HAP-1 (cell line): ENCODE data around the gene BMP5.

Source experiments
- DNase-seq, 2 experiments: peaks; one replicate each; pipeline ENCODE4 v3.0.0-alpha.2; 2016 to 2020; ENCODE audit warnings: low spot score in 2 of 2
- H3K27me3 ChIP-seq: fragments of 250-450 bp; sonication (Bioruptor Pico); 2 replicates; pipeline ENCODE4 v1.5.1; 2020; ENCODE audit warnings: low read depth, mild to moderate bottlenecking, moderate library complexity
- H3K36me3 ChIP-seq: fragments of 250-450 bp; sonication (Bioruptor Pico); replicated peaks from 2 replicates; pipeline ENCODE4 v1.5.1; 2020; ENCODE audit warnings: mild to moderate bottlenecking
- H3K4me1 ChIP-seq: fragments of 250-450 bp; sonication (Bioruptor Pico); 2 replicates; pipeline ENCODE4 v1.5.1; 2020; ENCODE audit warnings: mild to moderate bottlenecking
- H3K4me3 ChIP-seq: fragments of 250-450 bp; sonication (Bioruptor Pico); 2 replicates; pipeline ENCODE4 v1.5.1; 2020; ENCODE audit warnings: mild to moderate bottlenecking, moderate library complexity
- H3K9me3 ChIP-seq: fragments of 250-450 bp; sonication (Bioruptor Pico); 2 replicates; pipeline ENCODE4 v1.5.1; 2020; ENCODE audit warnings: mild to moderate bottlenecking, moderate library complexity
- in situ Hi-C: fragments of 300-500 bp; cut with MboI; formaldehyde crosslinking; loops from 3 replicates; pipeline ENCODE4 v1.14.3; 2020; ENCODE audit warnings: low sequenced_read_pairs, inconsistent platforms, mixed read lengths

Gene BMP5

DNA sequence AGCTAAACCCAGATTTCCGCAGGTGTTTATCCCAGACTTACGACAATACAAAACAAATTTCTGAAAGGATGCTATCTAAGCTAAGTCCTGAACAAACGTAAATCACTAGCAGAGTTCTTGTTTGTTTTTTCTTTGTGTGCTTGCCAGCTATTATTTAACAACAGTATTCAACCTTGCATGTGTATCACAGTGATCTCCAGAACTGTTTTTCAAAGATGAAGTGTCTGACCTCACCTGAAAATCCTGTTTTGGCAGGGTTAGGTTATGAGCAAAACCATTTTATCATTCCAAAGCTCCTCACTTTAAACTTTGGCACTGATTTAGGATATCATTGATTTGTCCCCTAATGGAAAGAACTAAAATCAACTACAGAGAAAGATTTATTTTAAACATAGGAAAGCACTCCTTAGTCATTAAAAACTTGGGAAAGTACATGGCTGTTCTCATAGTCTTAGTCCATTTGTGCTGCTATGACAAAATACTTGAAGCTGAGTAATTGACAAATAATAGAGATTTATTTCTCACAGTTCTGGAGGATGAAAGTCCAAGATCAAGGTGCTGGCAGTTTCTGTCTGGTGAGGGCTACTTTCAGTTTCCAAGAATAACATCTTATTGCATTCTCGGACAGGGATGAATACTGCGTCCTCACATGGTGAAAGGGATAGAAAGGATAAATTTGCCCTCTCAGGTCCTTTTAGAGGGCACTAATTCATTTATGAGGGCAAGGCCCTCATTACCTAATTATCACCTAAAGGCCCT lies 20.8 kb upstream of the BMP5 start:
- no peak for DNase-seq
- in situ Hi-C loops = loop anchor here (25.0 kb wide), 1 partner anchor 284 kb away; no protein-coding TSS in a partner anchor
- no peaks in the 10 kb centered on the region for H3K9me3 ChIP-seq
- H3K36me3 ChIP-seq = no peaks in the 10 kb centered on the region
- H3K4me1 ChIP-seq = no peaks in the 10 kb centered on the region
- H3K27me3 ChIP-seq = no peaks in the 10 kb centered on the region; the same call in 1 of the 2 replicates
- no peak overlapping the region for H3K4me3 ChIP-seq

DNA sequence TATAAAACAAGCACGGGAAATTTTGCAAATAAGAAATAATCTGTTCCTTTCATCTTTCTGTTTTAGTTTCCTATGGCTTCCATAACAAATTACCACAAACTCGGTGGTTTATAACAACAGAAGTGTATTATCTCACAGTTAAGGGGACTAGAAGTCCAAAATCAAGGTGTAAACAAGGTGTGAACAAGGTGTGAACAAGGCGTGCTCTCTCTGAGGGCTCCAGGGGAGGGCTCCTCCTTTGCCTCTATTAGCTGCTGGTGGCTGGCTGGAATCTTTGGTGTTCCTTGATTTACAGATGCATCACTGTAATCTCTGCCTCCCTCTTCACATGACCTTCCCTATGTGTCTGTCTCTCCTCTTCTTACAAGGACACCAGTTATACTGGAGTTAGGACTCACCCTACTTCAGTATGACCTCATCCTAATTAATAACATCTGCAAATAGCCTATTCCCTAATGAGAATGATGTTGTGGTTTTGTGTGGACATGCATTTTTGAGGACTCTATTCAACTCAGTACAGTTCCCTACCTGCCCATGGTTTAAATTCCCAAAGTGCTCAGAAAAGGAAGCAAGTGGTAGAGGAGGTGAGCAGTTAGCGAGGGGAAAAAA lies 17.5 kb upstream of the BMP5 start:
- in situ Hi-C loops = loop anchor here (25.0 kb wide), 1 partner anchor 281 kb away; no protein-coding TSS in a partner anchor
- no peaks in the 10 kb centered on the region for H3K9me3 ChIP-seq
- no peaks in the 10 kb centered on the region for H3K4me1 ChIP-seq
- no peak overlapping the region for H3K4me3 ChIP-seq
- H3K36me3 ChIP-seq = no peaks in the 10 kb centered on the region
- no peak for DNase-seq
- no peaks in the 10 kb centered on the region; the same call in 1 of the 2 replicates for H3K27me3 ChIP-seq

DNA sequence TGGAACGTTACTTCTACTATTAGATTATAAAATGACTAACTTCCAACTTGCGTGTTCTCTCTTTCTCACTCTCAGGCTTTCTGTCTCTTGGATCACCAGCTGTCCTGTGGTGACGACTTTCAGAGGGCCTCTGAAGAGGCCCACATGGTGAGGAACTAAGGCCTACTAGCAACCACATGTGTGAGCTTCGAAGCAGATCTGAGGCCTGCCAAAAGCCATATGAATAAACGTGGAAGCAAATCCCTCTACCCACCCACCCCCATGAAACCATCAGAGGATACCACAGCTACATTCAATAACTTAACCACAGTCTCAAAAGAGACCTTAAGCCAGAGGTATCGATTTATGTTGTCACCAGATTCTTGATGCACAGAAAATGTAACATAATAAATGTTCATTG lies 13.5 kb upstream of the BMP5 start:
- no peaks in the 10 kb centered on the region for H3K27me3 ChIP-seq
- H3K4me3 ChIP-seq = no peak overlapping the region
- no peaks in the 10 kb centered on the region for H3K9me3 ChIP-seq
- H3K4me1 ChIP-seq = no peaks in the 10 kb centered on the region
- no peaks in the 10 kb centered on the region for H3K36me3 ChIP-seq
- DNase-seq = no peak
- in situ Hi-C loops = loop anchor here (25.0 kb wide), 1 partner anchor 277 kb away; no protein-coding TSS in a partner anchor

DNA sequence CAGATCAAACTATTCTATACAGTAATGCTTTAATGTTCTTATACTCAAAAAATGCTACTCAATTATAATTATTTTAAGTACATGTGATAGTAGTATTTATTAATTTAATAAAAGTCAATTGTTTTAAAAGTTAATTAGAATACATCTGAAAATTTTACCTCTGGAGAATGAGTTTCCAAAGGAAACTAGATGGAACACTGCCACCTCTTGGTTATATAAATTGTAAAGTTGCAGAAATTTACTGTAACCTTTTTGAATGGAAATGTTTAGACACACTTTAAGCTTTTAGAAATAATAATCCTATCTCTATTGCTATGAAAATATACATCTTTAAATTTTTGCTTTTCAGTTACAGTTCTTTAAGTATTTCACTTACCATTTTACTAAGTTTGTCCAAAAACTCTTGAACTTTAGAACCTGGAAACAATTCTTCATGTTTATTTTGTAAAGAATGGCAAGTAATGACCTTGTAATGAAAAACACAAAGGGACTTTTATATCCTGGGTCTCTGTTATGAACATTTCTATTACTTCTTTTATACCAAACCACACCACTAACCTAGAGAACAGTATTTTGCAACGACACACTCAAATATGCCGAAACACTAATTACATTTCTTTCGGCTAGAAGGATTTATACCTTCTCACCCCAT lies 10.9 kb upstream of the BMP5 start:
- no peaks in the 10 kb centered on the region for H3K27me3 ChIP-seq
- H3K36me3 ChIP-seq = no peaks in the 10 kb centered on the region
- no peak overlapping the region for H3K4me3 ChIP-seq
- no peaks in the 10 kb centered on the region for H3K9me3 ChIP-seq
- DNase-seq = peak in 1 of 2 experiments; percentile 34
- in situ Hi-C loops = loop anchor here (25.0 kb wide), 1 partner anchor 274 kb away; no protein-coding TSS in a partner anchor
- H3K4me1 ChIP-seq = no peaks in the 10 kb centered on the region

DNA sequence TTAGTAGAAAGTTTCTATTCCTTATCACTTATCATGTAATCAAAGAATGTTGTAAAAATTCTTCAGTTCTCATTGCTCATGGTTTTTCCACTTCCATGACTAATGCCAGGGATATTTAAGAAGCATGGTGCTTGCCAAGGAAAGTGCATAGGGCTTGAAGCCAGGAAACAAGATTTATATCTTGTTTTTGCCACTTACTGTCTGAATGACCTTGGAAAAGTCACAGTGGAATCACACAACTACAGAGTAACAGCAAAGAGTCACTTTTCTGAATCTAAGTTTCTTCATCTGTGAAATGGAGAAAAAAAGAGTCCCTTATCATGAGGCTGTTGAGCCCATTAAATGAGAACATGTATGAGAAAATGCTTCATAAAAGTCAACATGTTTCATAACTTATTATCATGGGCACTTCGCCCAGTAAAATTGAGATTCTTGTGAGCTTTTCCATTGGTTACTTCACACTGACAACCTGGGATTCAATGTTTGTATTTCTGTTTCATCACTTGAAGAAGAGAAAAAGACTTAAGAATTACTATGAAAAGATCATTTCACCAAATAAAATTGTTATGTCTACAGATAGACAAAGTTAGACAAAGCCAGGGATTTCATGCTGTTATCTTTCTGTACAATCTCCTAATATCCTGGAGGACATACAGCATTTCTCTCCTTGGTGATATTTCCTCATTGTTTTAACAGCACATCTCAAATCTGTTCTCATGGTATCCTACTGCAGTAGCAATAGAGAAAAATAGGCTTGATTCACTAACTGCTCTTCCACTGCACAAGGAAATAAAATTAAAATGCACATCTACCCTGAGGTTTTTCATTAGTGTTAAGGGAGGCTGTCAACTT lies 7.6 kb upstream of the BMP5 start:
- Histone ChIP-seq H3K36me3 (no peaks in the 10 kb centered on the region), H3K9me3 (no peaks in the 10 kb centered on the region), H3K27me3 (no peaks in the 10 kb centered on the region), H3K4me3 (no peak overlapping the region), H3K4me1 (no peaks in the 10 kb centered on the region)
- in situ Hi-C loops = loop anchor here (25.0 kb wide), 1 partner anchor 271 kb away; no protein-coding TSS in a partner anchor
- DNase-seq = no peak

DNA sequence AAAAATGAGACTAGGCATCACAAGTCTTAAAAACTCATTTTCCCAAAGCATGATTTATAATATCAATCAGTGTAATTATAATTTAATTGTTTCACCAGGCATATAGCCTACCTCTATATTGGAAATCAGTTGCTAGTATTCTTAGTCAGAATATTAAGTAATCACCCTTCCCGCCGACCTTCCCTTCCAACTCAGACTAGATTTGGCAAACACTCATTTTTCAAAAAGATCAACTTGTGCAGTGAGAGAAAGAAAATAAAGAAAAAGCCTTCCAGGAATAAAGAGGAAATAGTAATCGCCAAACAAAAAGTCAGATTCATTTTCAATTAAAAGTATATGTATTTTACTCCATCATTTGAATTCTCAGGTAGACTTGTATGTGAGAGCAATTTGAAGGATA lies 1.9 kb upstream of the BMP5 start:
- Histone ChIP-seq H3K4me1 (no peaks in the 10 kb centered on the region), H3K27me3 (0 out of 2 replicates have a peak, but pooled peaks cover 2% of the 10 kb centered on the region), H3K36me3 (no peaks in the 10 kb centered on the region), H3K4me3 (no peak overlapping the region), H3K9me3 (no peaks in the 10 kb centered on the region)
- DNase-seq = no peak
- in situ Hi-C loops = loop anchor here (25.0 kb wide), 1 partner anchor 265 kb away; no protein-coding TSS in a partner anchor

DNA sequence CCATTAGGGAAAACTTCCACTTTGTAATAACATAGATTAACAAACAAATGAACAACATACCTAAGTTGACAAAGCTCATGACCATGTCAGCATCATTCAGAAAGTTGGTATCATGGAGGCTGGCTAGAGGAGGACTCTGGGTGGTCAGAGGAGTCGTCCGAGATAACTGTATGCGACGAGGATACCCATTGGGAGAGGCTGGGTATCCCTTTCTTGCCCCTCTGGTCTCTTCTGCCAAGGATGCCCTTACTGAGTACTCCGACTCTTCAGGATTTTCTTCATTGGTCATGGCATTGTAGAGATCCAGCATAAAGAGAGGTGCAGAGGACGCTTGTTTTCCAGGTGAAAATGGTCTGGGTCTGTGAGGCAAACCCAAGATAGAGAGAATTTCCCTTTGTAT lies 1.1 kb downstream of the BMP5 start:
- 0 out of 2 replicates have a peak, but pooled peaks cover 2% of the 10 kb centered on the region for H3K27me3 ChIP-seq
- H3K4me1 ChIP-seq = no peaks in the 10 kb centered on the region
- no peak for DNase-seq
- H3K9me3 ChIP-seq = no peaks in the 10 kb centered on the region
- no peaks in the 10 kb centered on the region for H3K36me3 ChIP-seq
- no peak overlapping the region for H3K4me3 ChIP-seq
- in situ Hi-C loops = no loop called here

DNA sequence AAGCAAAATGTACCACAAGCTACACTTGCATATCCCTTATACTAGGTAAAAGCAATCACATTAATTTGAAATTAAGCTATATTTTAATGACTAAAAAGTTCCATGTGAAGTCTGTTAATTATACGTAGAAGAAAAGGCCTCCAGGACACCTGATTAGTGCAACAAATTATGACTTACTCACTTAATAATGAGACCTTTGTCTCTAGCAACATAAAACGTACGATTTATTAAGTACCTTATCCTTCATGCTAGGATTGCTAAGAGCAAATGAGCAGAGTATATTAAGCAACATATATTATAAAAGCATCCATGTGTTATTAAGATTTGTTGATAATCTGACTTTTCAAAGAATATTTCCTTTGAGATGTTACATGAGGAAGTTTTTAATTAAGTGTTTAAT lies 2.5 kb downstream of the BMP5 start:
- no peak for DNase-seq
- no peaks in the 10 kb centered on the region for H3K9me3 ChIP-seq
- no peaks in the 10 kb centered on the region; the same call in 1 of the 2 replicates for H3K4me1 ChIP-seq
- 0 out of 2 replicates have a peak, but pooled peaks cover 2% of the 10 kb centered on the region for H3K27me3 ChIP-seq
- no peaks in the 10 kb centered on the region for H3K36me3 ChIP-seq
- no peak overlapping the region for H3K4me3 ChIP-seq
- in situ Hi-C loops = no loop called here

DNA sequence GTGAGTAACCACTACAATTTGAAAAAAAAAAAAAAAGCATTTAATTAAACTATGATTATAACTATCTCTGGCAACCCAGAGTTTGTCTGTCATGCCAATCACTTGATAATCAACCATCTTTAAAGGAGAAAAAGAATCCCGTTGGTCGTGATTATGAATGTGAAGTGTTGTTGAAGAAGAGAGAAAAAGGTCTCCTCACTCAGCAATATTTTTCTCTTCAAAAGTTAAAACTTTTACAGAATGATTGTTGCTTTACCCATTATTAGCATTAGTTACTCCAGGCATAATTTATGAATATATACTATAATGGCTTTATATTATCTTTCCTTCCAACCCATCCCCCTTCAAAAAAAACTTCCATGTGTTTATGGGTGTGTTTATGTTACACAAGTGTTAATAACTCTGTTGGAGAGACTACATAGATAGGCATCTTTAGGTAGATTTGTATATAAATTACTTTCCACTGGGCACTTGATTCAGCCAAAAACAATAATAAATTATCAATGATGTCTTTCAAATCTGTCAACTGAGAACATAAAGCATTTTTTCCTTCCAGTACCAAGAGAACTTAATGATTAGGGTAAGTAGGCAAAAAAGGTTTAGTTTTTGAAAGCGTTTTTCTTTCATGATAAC lies 5.1 kb downstream of the BMP5 start:
- no peaks in the 10 kb centered on the region for H3K9me3 ChIP-seq
- H3K27me3 ChIP-seq = no peaks in the 10 kb centered on the region; the same call in 1 of the 2 replicates
- no peaks in the 10 kb centered on the region for H3K36me3 ChIP-seq
- no peaks in the 10 kb centered on the region; the same call in 1 of the 2 replicates for H3K4me1 ChIP-seq
- H3K4me3 ChIP-seq = no peak overlapping the region
- no peak for DNase-seq
- in situ Hi-C loops = no loop called here

DNA sequence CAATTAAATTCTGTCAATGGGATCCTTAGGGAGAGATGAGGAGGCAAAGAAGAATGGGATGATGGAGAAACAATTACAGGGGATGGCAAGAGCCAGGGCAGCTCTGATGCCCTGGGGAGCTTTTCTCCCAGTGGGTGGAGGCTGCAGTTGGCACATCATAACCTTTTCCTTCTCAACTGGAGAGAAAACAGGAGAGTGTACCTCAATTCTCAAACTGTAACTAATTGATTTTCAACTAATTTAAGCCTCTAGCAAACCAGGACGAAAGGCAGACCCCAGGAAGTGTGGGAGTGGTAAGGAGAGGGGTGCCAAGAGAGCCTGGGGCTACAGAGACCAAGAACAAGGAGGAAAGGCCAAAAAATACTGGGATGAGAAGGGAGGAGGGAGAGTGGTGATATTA lies 5.7 kb downstream of the BMP5 start:
- in situ Hi-C loops = no loop called here
- Histone ChIP-seq H3K27me3 (no peaks in the 10 kb centered on the region; the same call in 1 of the 2 replicates), H3K9me3 (no peaks in the 10 kb centered on the region), H3K4me1 (no peaks in the 10 kb centered on the region; the same call in 1 of the 2 replicates), H3K4me3 (no peak overlapping the region), H3K36me3 (no peaks in the 10 kb centered on the region)
- DNase-seq = no peak

DNA sequence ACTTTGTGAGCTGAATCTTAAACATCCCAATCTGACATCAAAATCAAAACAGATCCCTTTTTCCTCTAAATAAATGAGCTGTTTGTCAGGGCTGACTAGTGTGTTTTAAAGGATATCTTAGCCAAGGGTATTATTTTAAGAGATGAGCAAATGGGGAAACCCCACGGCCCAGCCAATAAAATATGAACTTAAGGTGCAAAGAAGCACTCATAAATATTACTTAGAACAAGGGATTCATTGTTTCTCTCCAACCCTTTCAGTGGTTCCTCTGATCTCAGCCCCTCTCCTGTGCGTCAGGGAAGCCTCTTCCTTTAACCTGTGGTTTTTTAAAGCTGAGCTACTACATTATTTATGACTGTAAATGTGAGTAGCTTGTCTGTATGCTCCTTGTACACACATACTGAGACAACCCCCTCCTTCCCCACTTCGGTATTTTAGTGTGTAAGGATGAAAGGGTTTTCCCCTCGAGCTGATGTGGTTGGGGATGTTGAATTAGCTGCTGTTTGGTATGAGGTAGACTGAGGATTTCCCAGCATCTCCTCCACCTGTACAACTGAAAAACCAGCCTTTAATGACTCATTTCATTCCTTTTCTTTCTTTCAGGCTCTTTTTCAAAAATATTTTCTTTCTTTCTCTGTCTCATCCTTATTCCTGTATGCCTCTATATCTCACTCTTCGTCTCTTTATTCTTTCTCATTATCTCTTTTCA lies 6.5 kb downstream of the BMP5 start:
- no peak for DNase-seq
- Histone ChIP-seq H3K4me3 (no peak overlapping the region), H3K36me3 (no peaks in the 10 kb centered on the region), H3K27me3 (no peaks in the 10 kb centered on the region; the same call in 1 of the 2 replicates), H3K9me3 (no peaks in the 10 kb centered on the region), H3K4me1 (no peaks in the 10 kb centered on the region; the same call in 1 of the 2 replicates)
- in situ Hi-C loops = no loop called here

DNA sequence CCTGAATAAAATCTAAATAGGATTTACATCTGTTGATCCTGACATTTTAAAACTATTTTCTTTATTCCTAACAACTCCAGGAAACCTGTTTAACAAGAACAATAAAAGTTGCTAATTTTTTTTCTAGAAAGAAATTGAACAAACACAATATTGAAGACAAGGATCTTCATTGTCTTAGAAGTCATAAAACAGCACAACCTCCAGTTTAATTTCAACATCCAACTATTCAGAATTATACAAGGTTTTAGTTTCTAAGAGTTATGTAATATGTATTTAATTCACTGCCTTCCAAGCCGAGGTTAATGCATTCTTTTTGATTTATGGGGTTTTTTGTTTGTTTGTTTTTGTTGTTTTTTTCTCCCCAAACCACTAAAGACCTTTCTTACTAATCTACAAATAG lies 7.2 kb downstream of the BMP5 start:
- H3K36me3 ChIP-seq = no peaks in the 10 kb centered on the region
- H3K4me1 ChIP-seq = no peaks in the 10 kb centered on the region; the same call in 1 of the 2 replicates
- DNase-seq = no peak
- no peaks in the 10 kb centered on the region for H3K9me3 ChIP-seq
- H3K4me3 ChIP-seq = no peak overlapping the region
- no peaks in the 10 kb centered on the region; the same call in 1 of the 2 replicates for H3K27me3 ChIP-seq
- in situ Hi-C loops = no loop called here
